HG02870 (cell line): Measurements from ENCODE around the gene LRP1-AS.
A peak's percentile ranks its signal among the peaks of the same experiment; 100 is the strongest.

Experiments used
- ATAC-seq: cut with Tn5 transposase; IDR thresholded peaks from one replicate; pipeline ENCODE4 v1.9.1; 2021; ENCODE audit warnings: mild to moderate bottlenecking, moderate library complexity; ENCODE audit not compliant: unreplicated experiment

The LRP1-AS gene

DNA sequence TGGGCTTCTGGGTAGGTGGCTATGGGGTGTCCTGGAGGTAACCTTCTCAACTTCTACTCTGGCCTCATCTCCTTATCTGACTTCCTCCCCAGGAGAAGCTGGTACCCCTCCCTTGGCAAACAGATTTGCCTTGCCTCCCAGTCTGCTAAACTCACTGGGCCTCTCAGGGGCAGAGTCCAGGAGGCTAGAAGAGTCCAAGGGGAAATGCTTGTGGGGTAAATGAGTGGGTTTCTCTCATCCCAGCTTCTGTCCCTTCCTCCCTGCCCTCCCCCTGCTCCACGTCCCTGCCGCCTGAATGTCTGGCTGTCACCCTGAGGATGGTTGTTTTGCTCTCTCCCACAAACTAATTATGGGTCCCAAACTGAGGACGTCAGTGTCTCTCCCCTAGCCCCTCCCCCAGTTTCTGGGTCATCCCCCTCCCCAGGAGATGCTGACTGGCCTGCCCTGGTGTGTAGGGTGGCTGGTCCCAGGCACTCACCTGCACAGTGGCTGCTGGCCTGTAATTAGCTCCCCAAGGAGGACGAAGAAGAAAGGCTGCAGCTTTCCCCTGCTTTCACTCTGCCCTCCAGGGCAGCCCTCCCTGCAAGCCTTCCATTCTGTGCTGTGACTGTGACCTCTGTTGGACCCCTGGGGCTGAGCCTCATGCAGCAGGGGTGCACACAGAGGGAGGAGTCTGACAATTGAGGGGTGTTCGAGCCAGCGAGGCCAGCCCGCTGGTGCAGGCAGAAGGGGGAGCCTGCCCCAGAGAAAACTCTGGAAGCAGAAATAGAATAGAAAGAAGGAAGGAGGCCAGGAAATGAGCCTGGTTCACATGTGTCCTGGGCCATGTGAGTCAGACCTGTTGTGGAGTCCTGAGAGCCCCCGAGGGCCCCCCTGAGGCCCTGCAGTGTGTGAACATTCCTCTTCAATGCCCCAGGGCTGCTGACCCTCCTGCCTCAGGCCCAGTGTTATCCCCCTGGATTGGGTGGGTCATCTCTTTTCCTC is at the start of gene LRP1-AS:
TSS of gene LRP1-AS (minus strand) at position 659 of the 984 bp plus-strand sequence.
- ATAC-seq, result no peak

DNA sequence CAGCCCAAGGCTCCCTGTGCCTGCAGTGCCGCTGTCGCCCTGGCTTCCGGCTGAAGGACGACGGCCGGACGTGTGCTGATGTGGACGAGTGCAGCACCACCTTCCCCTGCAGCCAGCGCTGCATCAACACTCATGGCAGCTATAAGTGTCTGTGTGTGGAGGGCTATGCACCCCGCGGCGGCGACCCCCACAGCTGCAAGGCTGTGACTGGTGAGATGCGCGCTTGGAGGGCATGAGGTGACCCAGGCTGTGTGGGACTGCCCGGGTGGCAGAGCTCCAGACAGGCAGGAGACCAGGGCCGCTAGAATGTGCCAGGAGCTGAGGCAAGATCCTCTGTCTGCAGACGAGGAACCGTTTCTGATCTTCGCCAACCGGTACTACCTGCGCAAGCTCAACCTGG is 49.5 kb upstream of the LRP1-AS start:
- ATAC-seq, result no peak

DNA sequence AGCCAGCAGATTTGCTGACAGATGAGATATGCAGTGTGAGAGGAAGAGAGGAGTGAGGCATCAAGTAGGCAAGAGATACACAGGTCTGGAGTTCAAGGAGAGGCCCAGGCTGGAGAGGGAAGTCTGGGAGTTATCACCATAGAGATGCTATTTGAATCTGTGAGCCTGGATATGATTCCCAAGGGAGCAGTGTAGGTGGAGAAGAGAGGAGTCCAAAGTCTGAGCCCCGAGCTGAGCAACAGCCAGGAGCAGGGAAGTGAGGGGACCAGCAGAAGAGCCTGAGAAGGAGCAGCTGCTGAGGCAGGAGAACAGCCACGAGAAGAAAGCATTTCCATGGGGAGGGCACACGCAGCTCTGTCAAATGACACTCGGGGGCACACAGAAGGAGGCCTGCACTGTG is 49.0 kb upstream of the LRP1-AS start:
- no peak for ATAC-seq

DNA sequence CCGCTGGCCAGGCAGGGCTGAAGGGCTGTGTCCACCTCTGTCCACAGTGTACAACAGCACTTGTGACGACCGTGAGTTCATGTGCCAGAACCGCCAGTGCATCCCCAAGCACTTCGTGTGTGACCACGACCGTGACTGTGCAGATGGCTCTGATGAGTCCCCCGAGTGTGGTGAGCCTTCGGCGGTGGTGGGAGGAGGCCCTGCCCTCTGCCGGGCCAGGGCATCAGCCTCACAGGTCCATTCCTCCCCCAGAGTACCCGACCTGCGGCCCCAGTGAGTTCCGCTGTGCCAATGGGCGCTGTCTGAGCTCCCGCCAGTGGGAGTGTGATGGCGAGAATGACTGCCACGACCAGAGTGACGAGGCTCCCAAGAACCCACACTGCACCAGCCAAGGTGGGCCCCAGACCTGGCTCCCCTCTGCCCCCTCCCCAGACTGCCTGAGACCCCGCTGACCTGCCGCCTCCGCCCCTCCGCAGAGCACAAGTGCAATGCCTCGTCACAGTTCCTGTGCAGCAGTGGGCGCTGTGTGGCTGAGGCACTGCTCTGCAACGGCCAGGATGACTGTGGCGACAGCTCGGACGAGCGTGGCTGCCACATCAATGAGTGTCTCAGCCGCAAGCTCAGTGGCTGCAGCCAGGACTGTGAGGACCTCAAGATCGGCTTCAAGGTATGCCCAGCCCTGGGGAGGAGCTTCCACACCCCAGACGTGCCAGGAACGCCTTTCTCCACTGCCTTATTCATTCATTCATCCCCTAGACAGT is 48.4 kb upstream of the LRP1-AS start:
- no peak for ATAC-seq

DNA sequence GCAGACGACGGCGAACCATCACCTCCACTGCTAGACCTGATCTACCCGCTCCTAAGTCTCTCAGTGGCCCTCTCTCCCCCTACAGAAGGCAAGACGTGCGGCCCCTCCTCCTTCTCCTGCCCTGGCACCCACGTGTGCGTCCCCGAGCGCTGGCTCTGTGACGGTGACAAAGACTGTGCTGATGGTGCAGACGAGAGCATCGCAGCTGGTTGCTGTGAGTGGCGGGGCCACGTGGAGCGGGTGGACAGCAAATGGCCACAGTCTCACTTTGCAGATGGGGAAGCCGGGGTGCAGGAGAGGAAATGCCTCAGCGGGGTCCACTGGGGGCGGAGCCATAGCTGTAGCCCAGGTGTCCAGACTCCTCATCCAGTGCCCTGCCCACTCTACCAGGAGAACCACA is 47.8 kb upstream of the LRP1-AS start:
- ATAC-seq, result no peak

DNA sequence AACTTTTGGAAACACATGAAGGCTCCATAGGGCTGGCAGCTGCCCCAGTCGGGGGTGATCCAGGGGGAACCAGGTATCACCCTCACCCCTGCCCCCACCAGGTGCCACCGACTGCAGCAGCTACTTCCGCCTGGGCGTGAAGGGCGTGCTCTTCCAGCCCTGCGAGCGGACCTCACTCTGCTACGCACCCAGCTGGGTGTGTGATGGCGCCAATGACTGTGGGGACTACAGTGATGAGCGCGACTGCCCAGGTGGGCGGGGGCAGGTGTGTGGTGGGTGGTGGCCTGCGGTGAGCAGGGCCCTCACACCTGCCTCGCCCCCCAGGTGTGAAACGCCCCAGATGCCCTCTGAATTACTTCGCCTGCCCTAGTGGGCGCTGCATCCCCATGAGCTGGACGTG is 46.8 kb upstream of the LRP1-AS start:
- ATAC-seq, result no peak

DNA sequence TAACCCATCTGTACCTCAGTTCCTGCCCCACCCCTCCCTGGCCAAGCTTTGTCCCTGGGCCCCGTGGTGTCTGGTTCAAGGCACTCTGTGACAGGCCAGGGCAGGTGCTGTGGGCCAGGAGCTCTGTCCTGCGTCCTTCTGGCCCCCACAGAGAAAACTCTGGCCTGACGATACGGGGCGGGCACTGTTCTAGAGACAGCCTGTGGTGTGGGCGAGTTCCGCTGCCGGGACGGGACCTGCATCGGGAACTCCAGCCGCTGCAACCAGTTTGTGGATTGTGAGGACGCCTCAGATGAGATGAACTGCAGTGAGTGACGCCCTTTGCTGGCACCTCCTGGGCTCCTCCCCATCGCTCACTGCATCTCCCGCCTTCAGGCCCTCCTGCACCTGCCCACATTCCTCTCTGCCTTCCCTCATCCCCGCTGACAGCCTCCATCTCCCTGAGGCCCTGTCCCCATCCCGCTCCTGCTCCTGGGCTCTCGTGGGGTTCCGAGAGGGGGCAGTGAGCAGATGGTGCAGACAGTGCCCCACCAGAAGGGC is 46.4 kb upstream of the LRP1-AS start:
- ATAC-seq, result no peak

DNA sequence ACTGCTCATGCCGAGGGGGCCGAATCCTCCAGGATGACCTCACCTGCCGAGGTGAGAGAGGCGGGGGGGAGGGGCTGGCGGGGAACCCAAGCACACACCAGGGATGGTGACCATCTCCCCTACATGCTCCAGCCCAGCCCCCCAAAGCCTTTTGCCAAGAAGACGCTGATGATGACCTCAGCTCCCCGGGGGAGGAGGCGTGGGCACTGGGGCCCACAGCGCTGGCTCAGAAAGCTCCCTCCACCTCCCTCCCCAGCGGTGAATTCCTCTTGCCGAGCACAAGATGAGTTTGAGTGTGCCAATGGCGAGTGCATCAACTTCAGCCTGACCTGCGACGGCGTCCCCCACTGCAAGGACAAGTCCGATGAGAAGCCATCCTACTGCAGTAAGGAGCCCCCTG is 45.5 kb upstream of the LRP1-AS start:
- no peak for ATAC-seq

DNA sequence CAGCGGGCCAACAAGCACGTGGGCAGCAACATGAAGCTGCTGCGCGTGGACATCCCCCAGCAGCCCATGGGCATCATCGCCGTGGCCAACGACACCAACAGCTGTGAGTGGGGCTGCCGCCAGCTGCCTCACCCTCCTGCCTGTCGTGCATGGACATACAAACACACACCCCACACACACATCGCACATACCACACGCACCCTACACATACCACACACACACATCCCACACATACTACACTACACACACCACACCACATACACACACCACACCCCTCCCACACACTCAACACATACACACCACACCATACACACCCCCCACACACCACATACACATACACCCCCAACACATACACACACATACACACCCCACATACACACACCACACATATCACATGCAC is 44.0 kb upstream of the LRP1-AS start:
- ATAC-seq, result no peak

DNA sequence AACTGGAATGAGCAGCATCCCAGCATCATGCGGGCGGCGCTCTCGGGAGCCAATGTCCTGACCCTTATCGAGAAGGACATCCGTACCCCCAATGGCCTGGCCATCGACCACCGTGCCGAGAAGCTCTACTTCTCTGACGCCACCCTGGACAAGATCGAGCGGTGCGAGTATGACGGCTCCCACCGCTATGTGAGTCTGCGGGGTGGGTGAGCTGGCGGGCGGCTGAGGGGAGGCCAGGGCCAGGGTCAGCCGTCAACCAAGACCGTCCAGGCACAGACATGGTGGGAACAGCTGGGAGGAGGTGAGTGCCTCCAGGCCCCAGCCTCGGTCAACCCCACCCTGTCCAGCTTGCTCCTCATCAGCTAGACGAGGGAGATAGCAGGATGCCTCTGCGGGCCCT is 43.4 kb upstream of the LRP1-AS start:
- ATAC-seq, result no peak

DNA sequence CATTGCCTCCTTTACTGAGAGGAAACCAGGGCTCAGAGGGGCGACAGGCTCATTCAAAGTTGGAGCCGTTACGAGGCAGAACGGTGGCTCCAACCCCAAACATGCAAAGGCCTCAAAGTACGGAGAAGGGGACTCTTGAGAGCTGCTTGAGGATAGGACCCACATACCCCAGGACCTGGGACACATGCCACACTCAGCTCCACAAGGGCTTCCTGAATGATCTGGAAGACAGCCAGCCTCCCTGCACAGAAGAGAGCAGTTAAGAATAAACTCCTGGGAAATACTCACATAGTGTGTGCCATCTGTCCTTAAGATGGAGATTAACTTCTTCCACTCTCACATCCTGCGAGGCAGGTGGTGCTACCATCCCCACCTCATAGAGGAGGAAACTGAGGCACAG is 42.6 kb upstream of the LRP1-AS start:
- ATAC-seq, result no peak

DNA sequence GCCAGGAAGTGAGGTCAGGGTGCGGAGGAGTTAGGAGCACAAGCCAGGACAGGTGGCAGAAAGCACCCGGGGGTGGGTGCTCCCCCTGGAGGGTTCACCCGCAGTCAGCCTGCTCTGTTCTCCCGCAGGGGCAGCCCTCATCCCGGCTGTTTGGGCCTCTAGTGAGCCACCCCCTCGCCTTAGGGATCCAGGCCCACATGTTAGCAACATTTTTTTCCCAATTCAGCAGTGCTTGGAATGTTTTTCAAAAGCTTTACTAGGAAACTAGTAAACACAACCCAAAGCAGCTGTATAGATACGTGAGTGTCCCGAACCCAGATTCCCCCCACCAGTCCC is 40.6 kb upstream of the LRP1-AS start:
- no peak for ATAC-seq

DNA sequence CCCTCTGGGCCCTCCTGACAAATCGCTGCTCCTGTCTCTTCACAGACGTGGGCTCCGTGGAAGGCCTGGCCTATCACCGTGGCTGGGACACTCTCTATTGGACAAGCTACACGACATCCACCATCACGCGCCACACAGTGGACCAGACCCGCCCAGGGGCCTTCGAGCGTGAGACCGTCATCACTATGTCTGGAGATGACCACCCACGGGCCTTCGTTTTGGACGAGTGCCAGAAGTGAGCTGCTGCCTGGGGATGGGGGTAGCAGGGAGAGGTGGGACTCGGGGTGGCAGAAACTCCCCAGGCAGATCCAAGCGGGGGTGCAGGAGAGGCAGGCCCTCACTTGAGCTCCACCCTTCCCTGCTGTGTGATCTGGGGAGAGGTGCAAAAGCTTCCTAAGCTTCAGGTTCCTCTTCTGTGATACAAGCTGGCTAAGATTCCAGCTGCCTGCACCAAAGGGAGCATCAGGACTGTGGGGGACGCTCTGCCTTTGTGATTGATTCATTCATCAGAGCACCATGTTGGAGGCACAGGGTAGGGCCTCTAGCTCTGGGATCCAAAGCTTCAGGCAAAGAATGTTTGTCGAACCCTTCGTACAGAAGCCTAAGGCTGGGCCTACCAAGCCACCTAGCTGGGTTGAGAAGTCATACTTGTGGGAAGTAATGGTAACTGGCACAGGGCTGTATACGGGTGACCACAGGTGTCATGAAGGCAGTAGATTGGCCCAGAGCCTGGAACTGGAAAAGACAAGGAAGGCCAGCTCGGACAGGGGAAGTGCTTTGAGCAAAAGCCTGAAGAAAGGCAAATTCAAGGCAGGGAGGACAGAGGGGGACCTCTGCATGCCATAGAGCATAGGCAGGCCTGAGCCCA is 40.0 kb upstream of the LRP1-AS start:
- no peak for ATAC-seq

DNA sequence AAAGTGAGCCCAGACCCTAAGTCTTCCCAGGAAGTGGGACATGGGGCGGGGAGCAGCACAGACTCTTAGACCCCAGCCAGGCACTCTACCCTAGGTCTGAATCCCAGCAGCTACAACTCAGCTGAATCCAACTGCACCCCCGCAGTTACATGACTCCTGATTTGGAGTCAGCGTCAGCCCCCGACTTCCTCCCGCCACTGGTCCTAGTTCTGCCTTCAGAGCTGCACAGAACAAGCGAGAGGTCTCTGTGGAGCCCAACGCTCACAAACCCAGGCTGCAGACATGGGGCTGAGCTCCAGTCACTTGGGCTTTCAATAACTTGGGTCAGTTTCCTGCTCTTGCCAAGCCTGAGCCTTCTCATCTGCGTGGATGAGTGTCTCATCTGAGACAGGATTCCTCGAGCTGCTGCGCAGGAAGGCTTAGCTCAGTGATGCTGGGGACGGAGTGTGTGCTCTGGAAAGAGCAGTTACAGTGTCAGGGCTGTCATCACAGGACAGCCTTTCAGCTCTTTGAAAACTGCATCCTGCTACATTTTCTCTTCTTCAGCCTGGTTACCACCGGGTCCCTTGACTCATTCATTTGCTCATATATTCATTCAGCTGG is 38.6 kb upstream of the LRP1-AS start:
- no peak for ATAC-seq

DNA sequence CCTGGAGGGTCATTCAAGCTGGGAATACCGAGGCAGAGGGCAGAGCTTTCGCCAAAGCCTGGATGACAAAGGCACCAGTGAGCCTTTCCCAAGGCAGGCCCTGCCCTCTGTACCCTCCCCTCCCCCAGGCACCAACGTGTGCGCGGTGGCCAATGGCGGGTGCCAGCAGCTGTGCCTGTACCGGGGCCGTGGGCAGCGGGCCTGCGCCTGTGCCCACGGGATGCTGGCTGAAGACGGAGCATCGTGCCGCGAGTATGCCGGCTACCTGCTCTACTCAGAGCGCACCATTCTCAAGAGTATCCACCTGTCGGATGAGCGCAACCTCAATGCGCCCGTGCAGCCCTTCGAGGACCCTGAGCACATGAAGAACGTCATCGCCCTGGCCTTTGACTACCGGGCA is 38.0 kb upstream of the LRP1-AS start:
- no peak for ATAC-seq

DNA sequence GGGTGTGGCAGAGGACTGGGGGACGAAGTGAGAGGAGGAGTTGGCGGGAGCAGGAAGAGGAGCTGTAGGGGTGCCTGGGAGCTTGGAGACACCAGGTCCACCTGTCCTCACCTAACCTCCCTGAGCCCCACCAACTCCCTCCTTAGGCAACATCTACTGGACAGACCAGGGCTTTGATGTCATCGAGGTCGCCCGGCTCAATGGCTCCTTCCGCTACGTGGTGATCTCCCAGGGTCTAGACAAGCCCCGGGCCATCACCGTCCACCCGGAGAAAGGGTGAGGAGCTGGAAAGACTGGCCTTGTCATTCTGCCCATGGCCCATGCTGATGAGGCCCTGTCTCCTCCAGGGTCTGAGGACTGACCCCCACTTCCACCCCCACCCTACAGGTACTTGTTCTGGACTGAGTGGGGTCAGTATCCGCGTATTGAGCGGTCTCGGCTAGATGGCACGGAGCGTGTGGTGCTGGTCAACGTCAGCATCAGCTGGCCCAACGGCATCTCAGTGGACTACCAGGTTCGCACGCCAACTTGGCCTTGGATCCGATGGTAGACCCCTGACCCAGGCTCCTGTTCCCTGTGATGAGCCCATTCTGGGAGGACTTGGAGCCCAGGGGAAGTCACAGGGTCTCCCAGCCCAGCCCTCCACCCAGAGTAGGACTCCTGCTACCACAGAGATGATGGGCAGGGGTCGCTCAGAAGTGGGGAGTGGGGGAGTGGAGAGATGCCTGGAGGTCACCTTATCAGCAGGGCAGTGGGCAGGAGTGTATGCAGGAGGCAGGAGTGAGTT is 36.7 kb upstream of the LRP1-AS start:
- no peak for ATAC-seq

DNA sequence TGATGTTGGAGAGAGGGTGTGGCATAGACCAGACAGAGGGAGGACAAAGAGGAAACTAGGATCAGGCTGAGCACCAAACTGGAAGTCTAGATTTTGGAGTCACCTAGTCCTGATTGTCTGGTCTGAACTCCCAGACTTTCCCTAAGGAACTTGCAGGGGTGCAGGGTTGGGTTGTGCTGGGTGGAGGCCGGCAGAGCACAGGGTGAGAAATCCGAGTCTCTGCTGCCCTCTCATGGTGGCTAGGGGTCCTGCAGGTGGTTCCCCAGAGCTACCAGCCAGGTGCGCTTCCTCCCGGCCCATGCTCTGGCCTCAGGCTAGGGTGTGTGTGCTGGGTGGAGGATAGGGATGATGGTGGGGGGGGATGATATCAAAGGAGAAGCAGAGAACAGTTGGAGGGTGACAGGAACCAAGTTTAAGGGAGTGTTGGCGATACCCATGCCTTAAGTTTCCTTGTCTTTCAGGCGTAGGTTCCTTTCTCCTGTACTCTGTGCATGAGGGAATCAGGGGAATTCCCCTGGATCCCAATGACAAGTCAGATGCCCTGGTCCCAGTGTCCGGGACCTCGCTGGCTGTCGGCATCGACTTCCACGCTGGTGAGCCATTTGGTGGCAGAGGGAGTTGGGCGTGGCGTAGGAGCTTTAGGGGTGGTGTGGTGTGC is 35.6 kb upstream of the LRP1-AS start:
- ATAC-seq, result peak; percentile 89

DNA sequence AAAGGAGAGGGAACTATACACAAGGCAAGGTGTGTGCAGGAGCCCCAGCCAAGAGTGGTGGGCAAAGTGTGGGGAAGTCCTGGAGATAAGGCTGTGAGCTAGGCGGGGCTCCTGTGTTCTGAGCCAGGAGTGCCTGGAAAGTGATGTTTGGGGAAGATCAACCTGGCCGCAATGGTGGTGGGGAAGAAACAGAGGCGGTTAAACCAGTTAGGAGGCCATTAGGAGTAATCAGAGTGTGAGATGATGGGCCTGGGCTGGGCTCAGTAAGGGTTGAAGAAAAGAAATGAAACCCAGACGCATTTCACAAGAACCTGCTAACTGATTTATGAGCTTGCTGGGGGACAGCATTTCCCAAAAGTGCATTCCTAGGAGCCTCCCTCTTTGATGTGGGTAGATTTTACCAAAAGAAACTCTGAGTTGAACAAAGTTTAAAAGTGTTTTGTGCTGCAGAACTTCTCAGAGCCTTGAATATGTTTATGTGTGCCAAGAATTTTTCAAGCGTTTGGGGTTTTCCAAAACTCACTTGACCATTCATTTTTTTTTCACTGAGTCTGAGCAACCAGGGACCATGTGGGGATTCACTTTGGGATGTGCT is 34.2 kb upstream of the LRP1-AS start:
- no peak for ATAC-seq

DNA sequence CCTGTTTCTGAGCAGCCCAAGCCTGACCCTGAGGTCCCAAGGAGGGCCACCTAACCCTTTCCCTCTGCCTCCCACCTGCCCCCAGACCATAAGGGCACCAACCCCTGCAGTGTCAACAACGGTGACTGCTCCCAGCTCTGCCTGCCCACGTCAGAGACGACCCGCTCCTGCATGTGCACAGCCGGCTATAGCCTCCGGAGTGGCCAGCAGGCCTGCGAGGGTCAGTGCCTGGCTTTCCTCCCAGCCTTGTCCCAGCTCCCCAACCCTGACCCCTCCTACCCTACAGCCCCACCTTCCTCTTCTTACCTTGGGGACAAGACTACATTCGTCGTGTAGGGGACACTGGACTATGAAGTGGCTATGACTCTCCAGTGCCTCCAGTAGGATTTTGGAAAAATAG is 33.7 kb upstream of the LRP1-AS start:
- no peak for ATAC-seq
